PC-9 (cell line): ENCODE measurements around the gene EYS. TPM values are rescaled to one million over a fixed set of nuclear protein-coding genes. Genes with fewer than 3 reads are reported as not detected.
"Not testable (repeated sequence)": the region's sequence is repeated elsewhere in the genome, so short reads cannot be mapped to it uniquely, and the experiment has no call there.

Source experiments
- BruUV-seq: library from RNA; stranded (reverse); fragments of 400-500 nt; replicated peaks from 2 replicates; lab custom pipeline; 2021; lab: Mats Ljungman, UMichigan
- CTCF ChIA-PET: fragments of 300-600 bp; sonication (Branson Sonifier 250); formaldehyde crosslinking; loops from one replicate; lab custom pipeline; 2022; ENCODE audit warnings: antibody characterized with exemption; lab: Charles Lee
- POLR2A ChIA-PET: fragments of 300-600 bp; sonication (Branson Sonifier 250); formaldehyde crosslinking; loops from one replicate; lab custom pipeline; 2022; ENCODE audit warnings: antibody characterized with exemption; ENCODE audit not compliant: unreplicated experiment; lab: Charles Lee
- DNase-seq, 2 experiments: peaks; one replicate each; pipeline versions ENCODE4 v3.0.0 to v3.0.0-alpha.2; 2015 to 2022; ENCODE audit warnings: mixed read lengths in 1 of 2
- H2AFZ ChIP-seq: fragments of 200-600 bp; sonication (generic); 2 replicates; pipeline ENCODE4 v1.8.1; 2017; ENCODE audit warnings: antibody characterized with exemption
- H3F3A ChIP-seq: fragments of 200-600 bp; sonication (generic); 2 replicates; pipeline ENCODE4 v1.8.1; 2017; ENCODE audit warnings: antibody characterized with exemption, mild to moderate bottlenecking, low read depth; ENCODE audit not compliant: insufficient read depth
- H3K27ac ChIP-seq: fragments of 200-600 bp; sonication (generic); 2 replicates; pipeline ENCODE4 v1.6.1; 2016; ENCODE audit warnings: mixed run types
- H3K27me3 ChIP-seq: fragments of 200-600 bp; sonication (generic); 2 replicates; pipeline ENCODE4 v1.6.1; 2016; ENCODE audit warnings: low read depth, mixed run types; ENCODE audit not compliant: insufficient read depth
- H3K36me3 ChIP-seq: fragments of 200-600 bp; sonication (generic); 2 replicates; pipeline ENCODE4 v1.6.1; 2016; ENCODE audit warnings: low read depth, mixed run types
- H3K4me1 ChIP-seq: fragments of 200-600 bp; sonication (generic); replicated peaks from 2 replicates; pipeline ENCODE4 v1.6.1; 2016; ENCODE audit warnings: mixed run types; ENCODE audit not compliant: insufficient read depth
- H3K4me2 ChIP-seq: fragments of 200-600 bp; sonication (generic); 2 replicates; pipeline ENCODE4 v1.6.1; 2017; ENCODE audit warnings: mixed run types
- H3K4me3 ChIP-seq: fragments of 200-600 bp; sonication (generic); 2 replicates; pipeline ENCODE4 v1.6.1; 2016; ENCODE audit warnings: mixed run types
- H3K79me2 ChIP-seq: fragments of 200-600 bp; sonication (generic); 2 replicates; pipeline ENCODE4 v1.6.1; 2017; ENCODE audit warnings: low read depth, mixed run types
- H3K9me2 ChIP-seq: fragments of 200-600 bp; sonication (generic); 2 replicates; pipeline ENCODE4 v1.8.1; 2017; ENCODE audit warnings: mild to moderate bottlenecking; ENCODE audit not compliant: insufficient read depth
- H3K9me3 ChIP-seq: fragments of 200-600 bp; sonication (generic); 2 replicates; pipeline ENCODE4 v1.8.1; 2016; ENCODE audit warnings: low read depth; ENCODE audit not compliant: insufficient read depth
- H4K20me1 ChIP-seq: fragments of 200-600 bp; sonication (generic); 2 replicates; pipeline ENCODE4 v1.8.1; 2017; ENCODE audit not compliant: insufficient read depth
- EZH2 ChIP-seq: fragments of 200-600 bp; sonication (generic); IDR thresholded peaks from 2 replicates; pipeline ENCODE4 v1.8.0; 2017; ENCODE audit warnings: antibody characterized with exemption, low read depth
- intact Hi-C: fragments of 100-400 bp; cut with micrococcal nuclease; formaldehyde crosslinking; loops from one replicate; pipeline ENCODE4 v1.10.0; 2022; ENCODE audit not compliant: unreplicated experiment
- total RNA-seq: library from RNA; stranded (reverse); gene quantifications from 2 replicates; pipeline ENCODE4 v1.2.3, GENCODE V29; 2021
- TF ChIP-seq, protein P1 (sequence below): fragments of 200-600 bp; sonication (generic); conservative IDR thresholded peaks from 2 replicates; pipeline ENCODE4 v1.6.1; 2017; ENCODE audit warnings: mixed run types, antibody characterized with exemption, mild to moderate bottlenecking, moderate library complexity

Gene EYS
- total RNA-seq, 1 experiment from 2014 or later = not detected

DNA sequence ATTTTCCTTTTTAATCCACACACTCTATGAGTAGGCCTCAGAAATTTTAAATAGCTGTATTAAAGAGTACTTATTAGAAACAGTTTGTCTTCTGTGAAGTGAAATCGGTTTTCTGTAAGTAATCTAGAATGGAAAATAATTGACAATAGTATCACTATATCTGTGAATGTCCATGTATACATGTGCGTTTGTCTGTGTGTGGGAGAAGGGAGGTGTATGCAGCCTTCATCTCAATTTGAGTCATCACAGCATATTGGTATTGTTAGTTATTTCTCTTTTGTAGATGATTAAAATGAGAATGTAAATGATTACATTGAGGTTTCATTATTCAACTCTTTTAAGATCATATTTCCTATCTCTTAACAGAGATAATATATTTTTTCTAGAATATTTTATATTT lies 206.0 kb downstream of the EYS start:
- intact Hi-C loops = no loop called here
- BruUV-seq = no TSS peak
- no peak for TF ChIP-seq EZH2
- TF ChIP-seq, protein P1, sequence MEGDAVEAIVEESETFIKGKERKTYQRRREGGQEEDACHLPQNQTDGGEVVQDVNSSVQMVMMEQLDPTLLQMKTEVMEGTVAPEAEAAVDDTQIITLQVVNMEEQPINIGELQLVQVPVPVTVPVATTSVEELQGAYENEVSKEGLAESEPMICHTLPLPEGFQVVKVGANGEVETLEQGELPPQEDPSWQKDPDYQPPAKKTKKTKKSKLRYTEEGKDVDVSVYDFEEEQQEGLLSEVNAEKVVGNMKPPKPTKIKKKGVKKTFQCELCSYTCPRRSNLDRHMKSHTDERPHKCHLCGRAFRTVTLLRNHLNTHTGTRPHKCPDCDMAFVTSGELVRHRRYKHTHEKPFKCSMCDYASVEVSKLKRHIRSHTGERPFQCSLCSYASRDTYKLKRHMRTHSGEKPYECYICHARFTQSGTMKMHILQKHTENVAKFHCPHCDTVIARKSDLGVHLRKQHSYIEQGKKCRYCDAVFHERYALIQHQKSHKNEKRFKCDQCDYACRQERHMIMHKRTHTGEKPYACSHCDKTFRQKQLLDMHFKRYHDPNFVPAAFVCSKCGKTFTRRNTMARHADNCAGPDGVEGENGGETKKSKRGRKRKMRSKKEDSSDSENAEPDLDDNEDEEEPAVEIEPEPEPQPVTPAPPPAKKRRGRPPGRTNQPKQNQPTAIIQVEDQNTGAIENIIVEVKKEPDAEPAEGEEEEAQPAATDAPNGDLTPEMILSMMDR = no peak
- Histone ChIP-seq H3K27ac (no peak overlapping the region), H4K20me1 (no peaks in the 10 kb centered on the region), H3K79me2 (no peaks in the 10 kb centered on the region), H3F3A (no peaks in the 10 kb centered on the region), H3K4me1 (no peaks in the 10 kb centered on the region), H3K27me3 (no peaks in the 10 kb centered on the region), H3K9me3 (no peaks in the 10 kb centered on the region), H2AFZ (no peak overlapping the region), H3K4me2 (no peak overlapping the region), H3K9me2 (no peaks in the 10 kb centered on the region; the same call in 1 of the 2 replicates), H3K4me3 (no peak overlapping the region), H3K36me3 (no peaks in the 10 kb centered on the region)
- DNase-seq = no peak
- ChIA-PET POLR2A (no interaction called here), CTCF (no interaction called here)

DNA sequence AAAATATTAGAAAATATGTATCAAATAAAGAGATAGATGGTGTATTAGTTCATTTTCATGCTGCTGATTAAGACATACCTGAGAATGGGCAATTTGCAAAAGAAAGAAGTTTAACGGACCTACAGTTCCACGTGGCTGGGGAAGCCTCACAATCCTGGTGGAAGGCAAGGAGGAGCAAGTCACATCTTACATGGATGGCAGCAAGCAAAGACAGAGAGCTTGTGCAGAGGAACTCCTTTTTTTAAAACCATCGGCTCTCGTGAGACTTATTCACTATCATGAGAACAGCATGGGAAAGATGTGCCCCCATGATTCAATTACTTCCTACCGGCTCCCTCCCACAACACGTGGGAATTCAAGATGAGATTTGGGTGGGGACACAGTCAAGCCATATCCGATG lies 223.4 kb downstream of the EYS start:
- H3K27ac ChIP-seq, H3K4me1 ChIP-seq, H2AFZ ChIP-seq, H3K9me2 ChIP-seq, BruUV-seq, H4K20me1 ChIP-seq, H3K4me3 ChIP-seq, intact Hi-C loops, H3K27me3 ChIP-seq, POLR2A ChIA-PET, DNase-seq, H3F3A ChIP-seq, H3K4me2 ChIP-seq, CTCF ChIA-PET, H3K9me3 ChIP-seq, H3K79me2 ChIP-seq, H3K36me3 ChIP-seq: not testable (repeated sequence)

DNA sequence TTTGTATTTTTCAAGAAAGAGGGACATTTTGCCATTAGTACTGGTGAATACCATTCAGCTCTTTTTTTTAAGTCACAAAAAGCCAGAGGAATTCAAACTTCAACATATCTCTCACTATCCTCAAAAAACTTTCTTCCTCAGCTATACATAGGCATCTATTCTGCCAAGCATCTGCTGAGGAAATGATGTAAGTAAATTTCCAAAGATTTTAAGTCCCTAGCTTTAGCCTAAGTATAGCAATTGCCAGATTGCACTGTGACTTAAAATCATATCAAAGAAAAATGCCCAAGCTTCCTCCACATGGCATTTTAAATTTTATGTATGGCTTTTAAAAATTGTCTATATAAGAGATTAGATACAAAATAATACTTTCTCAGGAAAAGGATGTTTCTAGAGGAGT lies 237.4 kb downstream of the EYS start:
- no TSS peak for BruUV-seq
- no peaks in the 10 kb centered on the region for H3F3A ChIP-seq
- no peaks in the 10 kb centered on the region for H3K9me3 ChIP-seq
- TF ChIP-seq, protein P1 = no peak
- no peak for TF ChIP-seq EZH2
- CTCF ChIA-PET = no interaction called here
- H3K27me3 ChIP-seq = no peaks in the 10 kb centered on the region
- H3K79me2 ChIP-seq = no peaks in the 10 kb centered on the region
- H3K36me3 ChIP-seq = no peaks in the 10 kb centered on the region
- POLR2A ChIA-PET = no interaction called here
- H3K27ac ChIP-seq = no peak overlapping the region
- intact Hi-C loops = no loop called here
- H4K20me1 ChIP-seq = no peaks in the 10 kb centered on the region
- no peak overlapping the region for H2AFZ ChIP-seq
- H3K4me1 ChIP-seq = no peaks in the 10 kb centered on the region
- H3K9me2 ChIP-seq = no peaks in the 10 kb centered on the region
- DNase-seq = no peak
- no peak overlapping the region for H3K4me2 ChIP-seq
- H3K4me3 ChIP-seq = no peak overlapping the region

DNA sequence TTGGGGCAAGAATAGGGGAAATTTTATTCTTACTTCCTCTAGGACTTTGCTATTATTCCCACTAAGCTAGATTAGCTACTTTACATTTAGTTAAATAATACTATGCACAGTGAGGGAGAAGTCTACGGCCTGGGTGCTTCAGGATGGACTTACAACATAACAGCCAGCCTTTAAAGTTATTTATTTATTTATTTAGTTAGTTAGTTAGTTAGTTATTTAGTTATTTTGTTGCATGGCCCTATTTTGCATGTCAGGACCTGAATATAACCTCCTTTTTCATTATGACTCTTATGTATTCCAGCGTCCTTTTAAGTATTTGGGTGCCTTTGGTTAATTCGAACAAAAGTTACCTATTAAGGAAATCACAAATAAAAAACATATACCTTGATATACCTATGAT lies 238.7 kb downstream of the EYS start:
- Histone ChIP-seq H2AFZ (no peak overlapping the region), H3K4me3 (no peak overlapping the region), H3K9me2 (no peaks in the 10 kb centered on the region), H3K27ac (no peak overlapping the region), H3K4me2 (no peak overlapping the region), H3K9me3 (no peaks in the 10 kb centered on the region), H3K79me2 (no peaks in the 10 kb centered on the region), H3K27me3 (no peaks in the 10 kb centered on the region), H3K36me3 (no peaks in the 10 kb centered on the region), H3K4me1 (no peaks in the 10 kb centered on the region), H3F3A (no peaks in the 10 kb centered on the region), H4K20me1 (no peaks in the 10 kb centered on the region)
- ChIA-PET CTCF (no interaction called here), POLR2A (no interaction called here)
- no peak for DNase-seq
- no peak for TF ChIP-seq EZH2
- TF ChIP-seq, protein P1 = no peak
- BruUV-seq = no TSS peak
- intact Hi-C loops = no loop called here
